Measurements from ENCODE around the gene ADAM19.
A peak's percentile ranks its signal among the peaks of the same experiment; 100 is the strongest.
"Not testable (repeated sequence)": the region's sequence is repeated elsewhere in the genome, so short reads cannot be mapped to it uniquely, and the experiment has no call there.

ADAM19 gene

DNA sequence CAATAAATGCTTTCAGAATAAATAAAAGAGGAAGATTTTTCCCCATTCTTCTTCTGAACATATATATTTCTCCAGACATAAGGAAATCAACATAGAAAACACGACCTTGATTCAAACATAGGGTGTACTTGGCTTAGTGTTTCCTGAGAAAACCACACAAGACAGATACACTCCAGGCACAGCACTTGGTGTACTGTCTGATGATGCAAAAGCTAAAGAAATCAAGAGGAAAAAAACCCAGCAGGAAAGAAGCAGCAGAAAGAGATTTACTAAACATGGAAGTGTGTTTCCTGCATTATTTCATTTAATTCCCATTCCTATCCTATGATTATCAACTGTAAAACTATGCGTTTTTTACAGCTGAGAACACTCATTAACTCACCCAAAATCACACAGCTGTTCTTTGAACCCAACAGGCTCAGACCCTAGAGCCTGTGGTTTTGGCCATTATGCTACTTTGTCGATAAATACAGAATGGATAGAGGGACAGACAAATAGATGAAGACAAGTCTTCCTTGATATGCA is 69.4 kb downstream of the ADAM19 start:
- Mint-ChIP-seq H3K27me3 (no peaks in the 10 kb centered on the region), H3K4me1 (no peaks in the 10 kb centered on the region), H3K4me3 (no peak overlapping the region), H3K36me3 (no peaks in the 10 kb centered on the region), H3K27ac (no peak overlapping the region), H3K9me3 (no peaks in the 10 kb centered on the region)

DNA sequence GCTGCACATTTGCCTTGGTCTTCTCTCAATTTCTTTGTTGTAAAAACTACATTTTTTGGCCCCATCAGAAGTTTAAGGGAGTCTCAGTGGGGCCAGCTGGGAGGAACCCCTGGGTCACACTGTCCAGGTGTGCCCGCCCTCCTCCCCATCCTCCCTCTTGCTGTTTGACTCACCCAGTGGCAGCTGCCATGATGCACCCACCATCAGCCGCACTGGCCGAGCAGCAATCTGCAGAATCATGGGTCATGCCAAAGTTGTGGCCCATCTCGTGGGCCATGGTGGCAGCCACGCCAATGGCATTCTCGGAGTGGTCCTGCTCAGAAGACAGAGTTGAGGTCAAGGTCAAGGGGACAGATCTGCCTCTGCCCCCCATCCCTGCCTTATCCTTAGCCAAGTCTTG is 70.1 kb downstream of the ADAM19 start:
- H3K27ac Mint-ChIP-seq, result no peak overlapping the region
- H3K9me3 Mint-ChIP-seq, result no peaks in the 10 kb centered on the region
- no peaks in the 10 kb centered on the region for H3K4me1 Mint-ChIP-seq

DNA sequence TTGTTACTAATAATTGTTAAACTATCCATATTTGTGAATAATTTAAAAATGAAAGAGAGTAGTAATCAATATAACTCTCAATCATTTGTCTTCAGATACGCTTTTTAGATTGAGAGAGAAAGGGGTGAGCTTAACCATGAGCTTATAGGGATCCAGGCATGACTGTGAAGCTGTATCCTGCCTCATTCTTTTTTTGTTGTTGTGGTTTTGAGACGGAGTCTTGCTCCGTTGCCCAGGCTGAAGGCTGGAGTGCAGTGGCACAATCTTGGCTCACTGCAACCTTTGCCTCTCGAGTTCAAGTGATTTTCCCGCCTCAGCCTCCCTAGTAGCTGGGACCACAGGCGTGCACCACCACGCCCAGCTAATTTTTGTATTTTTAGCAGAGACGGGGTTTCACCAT is 71.5 kb downstream of the ADAM19 start:
- Mint-ChIP-seq H3K36me3 (no peaks in the 10 kb centered on the region), H3K27me3 (no peaks in the 10 kb centered on the region), H3K27ac (no peak overlapping the region), H3K4me1 (no peaks in the 10 kb centered on the region), H3K9me3 (no peaks in the 10 kb centered on the region), H3K4me3 (no peak overlapping the region)

More for the DNA sequence above, 70.1 kb downstream of the ADAM19 start:
- H3K36me3 Mint-ChIP-seq, result no peaks in the 10 kb centered on the region
- no peak overlapping the region for H3K4me3 Mint-ChIP-seq
- H3K27me3 Mint-ChIP-seq, result no peaks in the 10 kb centered on the region

DNA sequence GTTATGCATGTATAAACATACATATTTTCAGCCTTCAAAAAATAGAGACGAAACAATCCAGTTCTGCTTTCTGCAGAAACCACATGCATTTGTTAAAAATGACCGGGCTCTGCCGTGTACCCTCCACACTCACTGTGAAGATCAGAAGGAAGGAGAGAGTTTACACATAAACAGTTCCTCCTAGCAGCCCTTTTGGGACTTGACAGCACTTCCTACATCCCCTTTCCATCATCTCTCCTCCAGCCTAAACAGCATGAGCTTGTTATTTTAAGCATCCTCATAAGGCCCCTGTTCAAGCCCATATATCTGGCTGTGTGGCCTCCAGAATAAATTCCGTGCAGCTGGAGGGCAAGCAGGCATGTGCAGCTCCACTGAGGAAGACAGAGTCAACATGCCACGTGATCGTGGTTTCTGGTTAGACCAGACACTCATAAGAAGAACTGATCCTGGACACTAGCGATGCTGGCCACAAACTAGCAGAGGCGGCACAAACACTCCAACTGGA is 73.4 kb downstream of the ADAM19 start:
- Mint-ChIP-seq H3K4me3 (no peak overlapping the region), H3K36me3 (no peaks in the 10 kb centered on the region), H3K27me3 (no peaks in the 10 kb centered on the region)

DNA sequence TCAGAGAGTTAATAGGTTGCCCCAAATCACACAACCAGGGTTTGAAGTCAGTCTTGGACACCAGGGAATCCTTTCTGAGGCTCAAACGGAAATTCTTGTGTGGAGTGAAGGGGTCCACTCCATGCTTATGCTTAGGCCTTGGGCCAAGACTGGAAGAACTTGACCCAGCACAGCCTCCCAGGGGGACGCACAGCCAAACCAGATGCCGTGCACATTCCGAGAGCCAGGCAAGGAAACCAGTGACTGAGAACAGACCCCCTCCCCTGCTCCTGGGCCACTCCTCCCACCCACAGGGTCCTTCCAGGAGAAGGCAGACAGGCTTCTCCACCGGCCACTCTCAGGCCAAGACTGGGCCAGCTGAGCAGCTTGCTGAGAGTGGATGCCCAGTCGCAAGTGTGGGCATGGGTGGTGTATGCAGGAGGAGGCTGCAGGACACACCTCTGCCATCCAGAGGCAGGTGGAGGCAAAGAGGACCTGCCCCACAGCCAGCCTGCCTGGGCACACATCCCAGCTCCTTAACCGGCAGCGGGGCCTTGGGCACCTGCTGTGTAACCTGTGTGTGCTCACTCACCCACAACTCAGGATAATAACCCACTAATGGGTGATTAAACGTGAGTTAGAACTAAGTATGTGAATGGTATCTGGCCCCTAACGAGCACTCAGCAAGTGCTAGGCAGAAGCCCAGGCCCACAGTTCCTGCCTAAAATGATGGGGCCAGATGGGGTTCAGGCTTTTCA is 77.5 kb downstream of the ADAM19 start:
- no peak overlapping the region for H3K4me3 Mint-ChIP-seq
- H3K27me3 Mint-ChIP-seq, result no peaks in the 10 kb centered on the region
- H3K36me3 Mint-ChIP-seq, result no peaks in the 10 kb centered on the region
- H3K27ac Mint-ChIP-seq, result no peak overlapping the region
- no peaks in the 10 kb centered on the region for H3K9me3 Mint-ChIP-seq
- H3K4me1 Mint-ChIP-seq, result no peaks in the 10 kb centered on the region

More for the DNA sequence above, 73.4 kb downstream of the ADAM19 start:
- Mint-ChIP-seq H3K9me3 (no peaks in the 10 kb centered on the region), H3K27ac (peak overlapping the region; percentile 38), H3K4me1 (no peaks in the 10 kb centered on the region)

DNA sequence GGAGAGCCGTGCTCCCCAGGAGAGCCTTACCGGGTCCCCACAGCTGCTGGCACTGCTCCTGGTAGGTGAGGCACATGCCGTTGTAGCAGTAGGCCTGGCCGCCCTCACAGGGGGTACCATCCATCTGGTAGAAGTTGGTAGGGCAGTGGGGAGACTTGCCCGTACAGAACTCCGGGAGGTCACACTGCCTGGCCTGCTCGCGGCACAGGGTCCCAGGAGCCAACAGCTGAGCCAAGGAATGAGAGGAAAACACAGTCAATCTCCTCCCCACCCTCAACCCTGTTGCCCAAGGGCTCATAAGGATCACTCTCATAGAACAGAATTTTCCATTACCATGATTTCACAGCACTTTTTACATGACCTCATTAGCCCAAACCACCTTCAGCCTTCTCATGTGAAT is 78.7 kb downstream of the ADAM19 start:
- H3K27ac Mint-ChIP-seq, result no peak overlapping the region
- no peaks in the 10 kb centered on the region for H3K36me3 Mint-ChIP-seq
- H3K4me3 Mint-ChIP-seq, result no peak overlapping the region
- H3K4me1 Mint-ChIP-seq, result no peaks in the 10 kb centered on the region
- no peaks in the 10 kb centered on the region for H3K27me3 Mint-ChIP-seq
- H3K9me3 Mint-ChIP-seq, result no peaks in the 10 kb centered on the region

DNA sequence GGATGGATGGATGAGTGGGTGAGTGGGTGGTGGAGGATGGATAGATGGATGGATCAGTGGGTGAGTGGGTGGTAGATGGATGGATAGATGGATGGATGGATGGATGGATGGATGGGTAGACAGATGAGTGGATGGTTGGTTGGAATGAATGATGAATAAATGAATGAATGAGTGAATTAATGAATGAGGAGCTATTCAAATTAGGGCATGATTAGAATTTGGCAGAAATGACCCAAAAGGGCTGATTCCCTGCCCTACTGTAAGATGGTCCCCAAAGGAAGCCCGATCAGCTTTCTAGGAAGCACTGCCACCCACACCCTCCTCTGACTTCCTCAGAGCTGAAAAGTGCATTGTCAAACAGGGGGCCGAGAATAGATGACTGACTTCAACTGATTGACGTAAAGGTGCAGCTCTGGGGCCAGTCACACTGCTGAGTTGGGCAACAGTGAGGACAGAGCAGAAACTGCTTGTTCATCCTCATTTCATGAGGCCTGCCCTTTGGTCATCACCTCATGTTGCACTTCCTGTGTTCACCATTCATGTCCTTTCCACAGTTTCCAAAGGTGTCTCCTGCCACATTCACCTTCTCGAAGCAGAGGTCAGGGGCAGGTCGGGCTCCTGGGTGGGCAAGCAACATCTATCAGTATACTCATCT is 81.3 kb downstream of the ADAM19 start:
- H3K27me3 Mint-ChIP-seq, result no peaks in the 10 kb centered on the region
- no peaks in the 10 kb centered on the region for H3K36me3 Mint-ChIP-seq
- H3K4me3 Mint-ChIP-seq, result no peak overlapping the region
- no peaks in the 10 kb centered on the region for H3K4me1 Mint-ChIP-seq
- H3K9me3 Mint-ChIP-seq, result no peaks in the 10 kb centered on the region
- no peak overlapping the region for H3K27ac Mint-ChIP-seq

DNA sequence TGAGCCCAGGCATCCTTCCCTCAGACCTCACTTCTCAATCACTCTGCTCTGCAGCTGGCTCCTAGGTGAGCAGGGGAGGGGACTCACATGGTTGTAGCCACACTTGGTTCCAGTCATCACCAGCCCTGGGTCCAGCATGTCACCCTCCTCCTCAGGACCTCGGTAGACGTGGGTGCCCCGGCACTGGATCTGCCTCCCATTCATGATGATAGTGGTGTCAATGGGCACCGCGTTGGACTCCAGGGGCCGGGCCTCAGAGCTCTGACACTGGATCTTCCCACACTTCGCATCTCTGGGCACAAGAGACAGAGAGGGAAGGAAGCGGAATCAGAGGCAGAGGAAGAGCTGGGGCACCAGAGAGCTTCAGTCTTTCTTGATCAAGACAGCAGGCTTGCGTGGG is 82.7 kb downstream of the ADAM19 start:
- no peaks in the 10 kb centered on the region for H3K4me1 Mint-ChIP-seq
- no peaks in the 10 kb centered on the region for H3K9me3 Mint-ChIP-seq
- no peaks in the 10 kb centered on the region for H3K27me3 Mint-ChIP-seq
- no peak overlapping the region for H3K27ac Mint-ChIP-seq
- no peaks in the 10 kb centered on the region for H3K36me3 Mint-ChIP-seq
- no peak overlapping the region for H3K4me3 Mint-ChIP-seq

DNA sequence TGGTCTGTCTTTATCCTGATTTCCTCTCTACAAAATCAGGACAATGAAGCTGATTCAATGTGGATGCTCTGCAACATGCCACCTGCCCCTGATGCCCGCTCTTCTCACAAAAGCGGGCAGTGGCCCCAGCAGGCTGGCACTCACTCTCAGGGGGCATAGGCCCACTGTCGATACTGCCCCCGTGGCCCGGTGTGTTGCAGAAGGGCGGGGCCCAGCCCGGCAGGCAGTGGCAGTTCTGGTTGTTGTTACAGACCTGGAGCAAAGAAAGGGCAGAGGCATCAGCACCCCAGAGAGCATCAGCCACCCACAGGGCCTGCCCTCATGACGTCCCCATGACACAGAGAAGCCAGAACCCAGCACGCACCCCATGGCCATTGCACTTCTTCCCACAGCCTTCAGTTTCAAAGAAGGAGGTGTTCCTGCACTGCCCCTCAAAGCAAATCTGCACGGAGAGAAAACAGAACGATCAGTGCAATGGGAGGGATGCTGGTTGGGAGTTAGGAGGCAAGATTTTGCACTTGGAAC is 84.0 kb downstream of the ADAM19 start:
- Mint-ChIP-seq H3K9me3 (no peaks in the 10 kb centered on the region), H3K4me1 (peaks cover 4% of the 10 kb centered on the region), H3K4me3 (no peak overlapping the region), H3K36me3 (no peaks in the 10 kb centered on the region), H3K27me3 (no peaks in the 10 kb centered on the region), H3K27ac (no peak overlapping the region)

DNA sequence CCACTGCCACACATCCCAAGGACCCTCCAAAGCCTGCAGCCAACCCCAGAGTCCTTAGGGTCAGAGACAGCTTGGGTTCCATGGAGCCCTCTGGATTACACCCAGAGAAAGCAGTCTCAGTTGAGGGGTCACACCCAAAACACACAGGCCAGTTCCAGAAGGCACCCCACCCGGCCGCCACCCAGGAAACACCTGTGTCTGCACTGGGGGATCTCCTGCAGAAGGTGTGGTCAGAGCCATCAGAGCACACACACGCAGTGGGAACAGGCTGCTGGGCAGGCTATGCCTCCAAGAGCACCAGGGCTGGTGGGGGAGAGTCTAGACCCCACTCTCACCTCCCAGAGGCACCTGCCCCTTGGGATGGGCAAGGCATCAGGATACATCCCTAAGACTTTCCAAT is 88.2 kb downstream of the ADAM19 start:
- no peaks in the 10 kb centered on the region for H3K36me3 Mint-ChIP-seq
- H3K4me3 Mint-ChIP-seq, result no peak overlapping the region
- peaks cover 4% of the 10 kb centered on the region for H3K4me1 Mint-ChIP-seq
- H3K27me3 Mint-ChIP-seq, result no peaks in the 10 kb centered on the region
- no peak overlapping the region for H3K27ac Mint-ChIP-seq
- no peaks in the 10 kb centered on the region for H3K9me3 Mint-ChIP-seq

DNA sequence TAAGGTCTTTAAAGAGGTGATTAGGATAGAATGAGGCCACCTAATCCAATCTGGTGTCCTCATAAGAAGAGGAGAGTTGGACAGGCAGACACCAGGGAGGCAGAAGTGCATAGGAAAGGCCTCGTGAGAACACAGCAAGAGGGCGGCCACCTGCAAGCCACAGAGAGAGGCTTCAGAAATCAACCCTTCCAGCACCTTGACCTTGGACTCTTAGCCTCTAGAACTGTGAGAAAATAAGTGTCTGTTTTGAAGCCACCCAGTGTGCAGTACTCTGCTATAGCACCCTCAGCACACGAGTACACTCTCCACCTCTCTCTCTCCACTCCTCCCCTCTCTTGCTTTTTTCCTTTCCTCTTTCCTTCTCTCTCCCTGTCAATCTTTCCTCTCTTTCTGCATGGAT is 88.7 kb downstream of the ADAM19 start:
- Mint-ChIP-seq H3K9me3 (no peaks in the 10 kb centered on the region), H3K36me3 (no peaks in the 10 kb centered on the region)

DNA sequence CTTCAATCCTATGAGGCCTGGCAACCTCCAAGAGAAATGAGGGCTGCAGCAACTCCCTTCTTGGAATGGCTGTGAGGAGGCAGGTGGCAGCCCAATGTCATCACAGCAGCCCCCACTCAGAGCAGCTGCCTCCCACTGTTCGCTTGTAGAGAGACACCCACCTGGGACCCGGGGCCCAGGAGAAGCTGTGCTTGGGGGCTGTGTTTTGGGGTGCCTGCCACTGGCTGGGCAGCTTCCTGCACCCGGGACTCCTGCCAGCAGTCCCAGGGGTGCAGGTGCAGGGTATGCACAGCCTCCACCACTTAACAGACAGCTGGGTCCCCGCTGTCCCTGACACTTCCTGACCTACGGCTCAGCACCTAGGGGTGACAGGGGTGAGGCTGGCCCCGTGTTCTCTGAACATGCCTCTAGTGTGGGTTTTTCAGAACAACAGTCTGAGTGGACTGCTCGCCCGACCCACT is 89.3 kb downstream of the ADAM19 start:
- no peaks in the 10 kb centered on the region for H3K27me3 Mint-ChIP-seq
- H3K27ac Mint-ChIP-seq, result no peak overlapping the region
- H3K4me1 Mint-ChIP-seq, result peaks cover 4% of the 10 kb centered on the region
- H3K4me3 Mint-ChIP-seq, result no peak overlapping the region
- no peaks in the 10 kb centered on the region for H3K9me3 Mint-ChIP-seq
- no peaks in the 10 kb centered on the region for H3K36me3 Mint-ChIP-seq

More for the DNA sequence above, 88.7 kb downstream of the ADAM19 start:
- Mint-ChIP-seq H3K4me3 (no peak overlapping the region), H3K27ac (no peak overlapping the region), H3K4me1 (peaks cover 4% of the 10 kb centered on the region), H3K27me3 (no peaks in the 10 kb centered on the region)

DNA sequence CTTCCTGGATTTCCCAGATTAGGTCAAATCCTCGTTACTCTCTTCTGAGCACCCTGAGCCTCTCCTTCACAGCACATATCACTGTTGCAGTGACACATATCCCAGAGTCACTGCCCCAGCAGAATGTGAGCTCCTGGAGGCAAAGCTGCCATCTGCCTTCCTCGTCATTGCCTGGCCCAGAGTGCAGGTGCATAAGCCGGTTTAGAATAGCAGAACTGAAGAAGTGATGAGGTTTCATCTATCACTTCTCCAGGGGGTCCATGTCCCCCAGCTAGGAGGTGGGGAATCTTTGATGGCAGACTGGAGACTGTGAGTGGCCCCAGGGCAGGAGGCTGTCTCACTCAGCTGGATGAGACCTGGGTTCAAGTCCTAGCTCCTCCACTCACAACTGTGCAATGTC is 89.8 kb downstream of the ADAM19 start:
- H3K36me3 Mint-ChIP-seq, result no peaks in the 10 kb centered on the region

DNA sequence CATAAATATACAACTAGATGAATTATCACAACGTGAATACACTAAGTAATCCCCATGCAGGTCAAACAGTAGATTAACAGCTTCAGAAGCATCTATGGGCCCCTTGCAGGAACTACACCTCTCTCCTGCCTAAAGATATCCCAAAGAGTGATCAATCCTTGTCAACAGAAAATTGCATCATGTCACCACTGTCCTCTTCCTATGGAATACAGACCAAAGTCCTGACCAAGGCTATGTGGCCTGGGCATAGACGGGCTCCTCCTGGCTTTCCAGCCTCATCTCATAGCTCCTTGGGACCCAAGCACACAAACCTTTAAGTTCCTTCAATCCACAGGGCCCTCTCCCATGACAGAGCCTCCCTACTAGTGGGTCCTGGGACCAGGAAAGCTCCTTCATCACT is 90.2 kb downstream of the ADAM19 start:
- no peak overlapping the region for H3K27ac Mint-ChIP-seq
- H3K36me3 Mint-ChIP-seq, result no peaks in the 10 kb centered on the region
- H3K4me1 Mint-ChIP-seq, result peaks cover 4% of the 10 kb centered on the region
- H3K9me3 Mint-ChIP-seq, result no peaks in the 10 kb centered on the region
- H3K4me3 Mint-ChIP-seq, result no peak overlapping the region
- H3K27me3 Mint-ChIP-seq, result no peaks in the 10 kb centered on the region

More for the DNA sequence above, 89.8 kb downstream of the ADAM19 start:
- H3K4me1 Mint-ChIP-seq, result peaks cover 4% of the 10 kb centered on the region
- no peaks in the 10 kb centered on the region for H3K9me3 Mint-ChIP-seq
- H3K4me3 Mint-ChIP-seq, result no peak overlapping the region
- no peak overlapping the region for H3K27ac Mint-ChIP-seq
- H3K27me3 Mint-ChIP-seq, result no peaks in the 10 kb centered on the region

DNA sequence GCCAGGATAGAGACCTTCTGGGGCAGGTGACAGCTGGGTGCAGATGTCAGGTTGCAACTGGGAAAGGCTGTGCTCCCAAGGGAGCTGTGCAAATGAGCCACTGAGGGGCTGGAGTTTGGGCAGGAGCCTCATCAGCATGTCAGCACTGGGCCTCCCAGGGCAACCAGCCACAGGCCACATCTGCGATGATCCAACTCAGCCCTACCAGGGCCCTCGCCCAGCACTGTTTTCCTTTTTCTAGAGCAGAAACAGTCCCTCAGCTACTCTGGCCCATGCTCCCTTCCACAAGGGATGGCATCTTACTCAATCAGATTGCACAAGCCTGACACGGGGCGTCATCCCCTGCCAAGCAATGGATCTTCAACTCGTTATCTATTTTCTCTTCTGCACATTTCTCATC is 90.8 kb downstream of the ADAM19 start:
- no peaks in the 10 kb centered on the region for H3K27me3 Mint-ChIP-seq
- no peak overlapping the region for H3K4me3 Mint-ChIP-seq
- H3K9me3 Mint-ChIP-seq, result no peaks in the 10 kb centered on the region
- H3K4me1 Mint-ChIP-seq, result peaks cover 4% of the 10 kb centered on the region
- no peak overlapping the region for H3K27ac Mint-ChIP-seq
- no peaks in the 10 kb centered on the region for H3K36me3 Mint-ChIP-seq

DNA sequence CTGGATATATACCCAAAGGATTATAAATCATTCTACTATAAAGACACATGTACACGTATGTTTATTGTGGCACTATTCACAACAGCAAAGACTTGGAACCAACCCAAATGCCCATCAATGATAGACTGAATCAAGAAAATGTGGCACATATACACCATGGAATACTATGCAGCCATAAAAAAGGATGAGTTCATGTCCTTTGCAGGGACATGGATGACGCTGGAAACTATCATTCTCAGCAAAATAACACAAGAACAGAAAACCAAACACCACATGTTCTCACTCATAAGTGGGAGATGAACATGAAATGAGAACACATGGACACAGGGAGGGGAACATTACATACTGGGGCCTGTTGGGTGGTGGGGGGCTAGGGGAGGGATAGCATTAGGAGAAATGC is 92.9 kb downstream of the ADAM19 start:
- not testable (repeated sequence) for H3K36me3 Mint-ChIP-seq, H3K4me3 Mint-ChIP-seq, H3K27me3 Mint-ChIP-seq, H3K9me3 Mint-ChIP-seq, H3K4me1 Mint-ChIP-seq, H3K27ac Mint-ChIP-seq
